ENCODE data around the gene CKAP5.

The CKAP5 gene

DNA sequence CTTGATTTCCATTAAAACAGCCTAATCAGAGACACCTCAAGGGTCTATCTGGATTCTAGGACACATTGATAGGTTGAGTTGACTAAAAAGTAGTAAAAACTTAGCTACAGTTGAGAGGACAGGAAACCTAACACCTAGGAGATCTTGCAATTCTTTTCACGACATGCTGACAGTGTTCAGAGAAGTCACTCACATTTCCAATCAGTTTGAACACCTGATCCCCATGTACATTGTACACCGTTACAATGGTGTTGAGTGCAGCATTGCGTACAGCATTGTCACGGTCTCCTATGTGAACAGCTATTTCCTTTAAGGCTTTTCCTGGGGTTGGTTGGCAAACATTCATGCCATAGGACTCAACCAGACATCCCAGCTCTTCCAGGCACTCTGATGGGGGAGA lies 84.3 kb downstream of the CKAP5 start:
- no peak for DNase-seq

DNA sequence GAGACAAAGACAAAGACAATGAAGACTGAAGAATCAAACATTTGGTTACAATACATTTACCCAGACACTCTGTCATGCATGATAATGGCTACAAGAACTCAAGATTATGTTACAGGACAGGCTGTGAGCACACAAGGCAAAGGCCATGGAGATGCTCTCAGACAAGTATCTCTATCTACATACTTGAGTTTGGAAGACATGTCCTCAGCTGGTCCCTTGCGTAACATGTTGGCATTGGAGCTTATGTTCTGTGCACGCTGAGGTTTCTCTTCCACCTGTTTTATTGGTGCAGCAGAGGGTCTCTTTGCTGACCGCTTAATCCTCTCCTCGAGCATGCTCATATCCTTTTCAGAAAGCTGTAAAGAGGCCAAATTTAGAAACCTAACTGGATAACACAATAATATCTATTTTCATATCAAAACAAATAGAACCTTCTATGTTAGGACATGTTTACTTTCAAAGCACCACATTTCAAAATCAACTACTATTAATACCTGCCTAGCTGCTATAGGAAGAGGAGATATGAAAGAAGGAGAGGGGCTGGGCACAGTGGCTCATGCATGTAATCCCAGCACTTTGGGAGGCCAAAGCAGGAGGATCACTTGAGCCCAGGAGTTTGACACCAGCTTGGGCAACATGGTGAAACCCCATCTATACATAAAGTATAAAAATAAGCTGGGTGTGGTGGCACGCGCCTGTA lies 85.5 kb downstream of the CKAP5 start:
- no peak for DNase-seq

- no peak for DNase-seq
Measured at GRCh38 chr11:46759196-46759595, 86.9 kb downstream of the CKAP5 start.

- DNase-seq: no peak
Measured at GRCh38 chr11:46755962-46756361, 90.1 kb downstream of the CKAP5 start.

DNA sequence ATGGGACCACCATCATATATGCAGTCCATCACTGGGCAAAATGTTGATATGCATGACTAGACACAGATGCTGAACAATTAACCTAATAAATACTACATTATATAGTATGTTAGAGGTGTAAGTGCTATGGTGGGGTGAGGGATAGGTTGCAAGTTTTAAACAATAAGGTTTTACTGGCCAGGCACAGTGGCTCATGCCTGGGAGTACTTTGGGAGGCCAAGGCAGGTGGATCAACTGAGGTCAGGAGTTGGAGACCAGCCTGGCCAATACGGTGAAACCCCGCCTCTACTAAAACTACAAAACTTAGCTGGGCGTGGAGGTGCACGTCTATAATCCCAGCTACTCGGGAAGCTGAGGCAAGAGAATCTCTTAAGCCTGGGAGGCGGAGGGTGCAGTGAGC lies 98.9 kb downstream of the CKAP5 start:
- no peak for DNase-seq

- DNase-seq: no peak
Measured at GRCh38 chr11:46745995-46746394, 100.1 kb downstream of the CKAP5 start.

DNA sequence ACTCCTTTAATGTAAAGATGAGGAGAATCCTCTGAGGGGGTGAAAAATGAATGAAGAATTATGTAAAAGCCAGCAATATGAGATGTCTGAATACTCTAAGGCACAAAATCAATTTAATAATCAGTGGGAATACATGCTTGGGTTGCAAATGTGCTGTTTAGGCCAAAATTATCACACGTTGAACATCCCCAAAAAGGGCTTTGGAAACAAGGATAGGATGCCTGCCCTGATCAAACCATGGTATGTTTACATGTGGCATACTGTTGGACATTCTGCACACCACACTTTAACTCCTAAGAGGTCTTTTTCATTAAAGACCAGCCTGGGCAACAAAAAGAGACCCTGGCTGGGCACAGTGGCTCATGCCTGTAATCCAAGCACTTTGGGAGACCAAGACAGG lies 100.8 kb downstream of the CKAP5 start:
- DNase-seq: no peak

- DNase-seq: peak; percentile 48
Measured at GRCh38 chr11:46743693-46744339, 102.3 kb downstream of the CKAP5 start.

DNA sequence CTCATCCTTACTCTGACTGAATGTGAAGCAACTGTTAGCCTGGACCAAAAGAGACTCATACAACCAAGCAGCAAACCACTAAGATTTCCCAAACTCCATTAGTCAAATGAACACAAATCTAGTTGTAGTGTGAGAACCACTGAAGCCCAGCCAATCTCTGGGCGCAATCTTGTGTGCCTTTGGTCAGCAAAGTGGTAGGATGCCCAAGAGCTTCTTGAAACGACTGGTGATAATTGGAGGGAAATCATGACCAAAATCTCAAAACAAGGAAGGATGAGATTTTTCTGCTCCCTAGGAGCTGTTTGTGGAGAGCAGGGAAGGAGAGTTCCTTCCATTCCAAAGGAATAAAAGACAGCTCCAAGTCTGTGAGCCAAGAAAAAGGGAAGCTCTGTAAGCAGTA lies 103.0 kb downstream of the CKAP5 start:
- DNase-seq: no peak

DNA sequence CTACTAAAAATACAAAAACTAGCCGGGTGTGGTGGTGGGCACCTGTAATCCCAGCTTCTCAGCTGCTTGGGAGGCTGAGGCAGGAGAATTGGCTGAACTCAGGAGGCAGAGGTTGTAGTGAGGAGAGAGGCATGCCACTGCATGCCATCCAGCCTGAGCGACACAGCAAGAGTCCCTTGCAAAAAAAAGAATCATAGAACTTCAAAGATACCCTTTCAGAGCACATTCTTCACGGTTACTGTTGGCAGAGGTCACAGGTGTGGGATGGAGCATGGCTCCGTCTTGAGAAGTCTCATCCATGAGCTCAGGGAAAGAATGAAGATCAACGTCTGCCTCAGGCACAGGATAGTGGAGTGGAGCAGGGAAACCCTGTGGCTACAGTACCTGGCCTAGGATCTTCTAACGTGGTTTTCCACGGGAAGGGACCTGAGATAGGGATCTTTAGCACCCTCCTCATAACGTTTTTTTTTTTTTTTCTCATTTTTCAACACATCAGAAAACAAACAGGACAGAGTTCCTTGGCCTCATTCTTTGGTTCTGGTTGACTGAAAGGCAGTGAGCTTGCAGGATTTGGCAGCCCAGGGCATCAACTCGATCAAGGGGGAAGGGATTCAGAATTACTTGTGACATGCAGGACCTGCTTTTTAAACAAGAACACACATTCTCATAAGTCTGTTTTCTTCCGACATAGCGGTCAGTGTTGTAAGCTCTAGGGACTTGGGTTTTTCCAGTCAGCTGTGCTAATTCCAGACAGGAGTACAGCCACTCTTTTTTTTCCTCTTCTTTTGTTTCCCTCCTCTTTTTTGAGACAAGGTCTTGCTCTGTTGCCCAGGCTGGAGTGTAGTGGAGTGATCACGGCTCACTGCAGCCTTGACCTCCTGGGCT lies 104.2 kb downstream of the CKAP5 start:
- no peak for DNase-seq

DNA sequence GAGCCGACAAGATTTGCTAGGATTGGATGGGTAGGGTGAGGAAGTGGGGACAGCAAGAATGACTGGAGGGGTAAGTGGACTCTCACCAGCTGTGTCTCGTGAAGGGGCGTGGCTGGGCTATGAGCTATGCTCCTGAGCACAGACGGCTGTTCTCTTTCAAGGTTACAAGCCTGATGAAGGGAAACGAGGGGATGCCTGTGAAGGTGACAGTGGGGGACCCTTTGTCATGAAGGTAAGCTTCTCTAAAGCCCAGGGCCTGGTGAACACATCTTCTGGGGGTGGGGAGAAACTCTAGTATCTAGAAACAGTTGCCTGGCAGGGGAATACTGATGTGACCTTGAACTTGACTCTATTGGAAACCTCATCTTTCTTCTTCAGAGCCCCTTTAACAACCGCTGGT lies 107.2 kb downstream of the CKAP5 start:
- peak; percentile 14 for DNase-seq

GRCh38 chr11:46737699-46738098 lies 108.4 kb downstream of the CKAP5 start:
- DNase-seq: no peak

DNA sequence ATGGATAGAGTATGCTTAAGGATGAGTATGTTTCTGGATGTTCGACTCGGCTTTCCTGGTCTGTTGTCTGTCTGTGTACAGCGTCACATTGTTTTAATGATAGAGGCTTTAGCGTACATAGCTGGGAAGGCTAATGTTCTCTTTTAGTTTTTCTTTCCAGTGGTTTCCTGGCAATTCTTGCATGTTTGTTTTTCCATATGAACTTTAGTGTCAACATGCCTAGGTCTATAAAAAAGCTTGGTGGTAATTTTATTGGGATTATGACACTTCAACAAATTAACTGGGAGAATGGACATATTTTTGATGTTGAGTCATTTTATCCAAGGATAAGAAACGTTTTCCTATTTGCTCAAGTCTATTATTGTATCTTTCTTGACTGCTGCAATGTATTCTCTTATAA lies 109.5 kb downstream of the CKAP5 start:
- no peak for DNase-seq

DNA sequence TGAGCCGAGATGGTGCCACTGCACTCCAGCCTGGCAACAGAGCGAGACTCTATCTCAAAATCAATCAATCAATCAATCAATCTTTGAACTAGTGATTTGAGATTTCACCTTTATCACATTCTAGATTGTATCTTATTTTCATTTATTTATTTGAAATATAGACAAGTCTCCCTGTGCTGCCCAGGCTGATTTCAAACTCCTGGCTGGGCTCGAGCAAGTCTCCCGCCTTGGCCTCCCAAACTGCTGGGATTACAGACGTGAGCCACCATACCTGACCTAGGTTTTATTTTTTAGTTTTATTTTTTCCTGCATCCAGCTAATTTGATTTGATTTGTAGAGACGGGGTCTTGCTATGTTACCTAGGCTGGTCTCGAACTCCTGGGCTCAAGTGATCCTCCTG lies 109.9 kb downstream of the CKAP5 start:
- DNase-seq: no peak

DNA sequence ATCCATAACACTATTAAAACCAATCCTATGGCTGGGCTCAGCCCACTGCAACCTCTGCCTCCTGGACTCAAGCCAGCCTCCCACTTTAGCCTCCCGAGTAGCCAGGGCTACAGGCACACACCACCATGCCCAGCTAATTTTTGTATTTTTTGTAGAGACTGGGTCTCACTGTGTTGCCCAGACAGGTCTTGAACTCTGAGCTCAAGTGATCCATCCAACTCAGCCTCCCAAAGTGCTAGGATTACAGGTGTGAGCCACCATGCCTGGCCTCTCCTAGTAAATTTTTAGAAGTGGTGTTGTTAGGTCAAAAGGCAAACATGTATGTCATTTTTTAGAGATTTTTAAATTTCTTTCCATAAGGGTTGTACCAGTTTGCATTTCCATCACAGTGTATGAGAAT lies 112.8 kb downstream of the CKAP5 start:
- DNase-seq: no peak

DNA sequence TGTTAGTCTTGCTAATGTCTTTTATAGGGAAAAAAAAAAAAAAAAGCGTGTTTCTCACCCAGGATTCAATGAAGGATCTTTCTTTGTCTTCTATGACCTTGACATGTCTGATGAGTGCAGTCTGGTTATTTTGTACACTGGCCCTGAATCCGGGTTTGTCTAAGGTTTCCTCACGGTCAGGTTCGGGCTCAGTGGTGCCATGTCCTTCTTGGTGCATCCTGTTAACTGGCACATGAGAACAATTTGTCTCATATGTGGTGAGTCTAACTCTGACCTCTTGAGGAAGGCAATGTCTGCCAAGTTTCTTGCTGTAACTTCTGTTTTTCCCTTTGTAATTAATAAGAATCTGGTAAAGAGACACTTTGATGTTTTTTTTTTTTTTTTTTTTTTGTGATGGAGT lies 114.5 kb downstream of the CKAP5 start:
- DNase-seq: no peak

DNA sequence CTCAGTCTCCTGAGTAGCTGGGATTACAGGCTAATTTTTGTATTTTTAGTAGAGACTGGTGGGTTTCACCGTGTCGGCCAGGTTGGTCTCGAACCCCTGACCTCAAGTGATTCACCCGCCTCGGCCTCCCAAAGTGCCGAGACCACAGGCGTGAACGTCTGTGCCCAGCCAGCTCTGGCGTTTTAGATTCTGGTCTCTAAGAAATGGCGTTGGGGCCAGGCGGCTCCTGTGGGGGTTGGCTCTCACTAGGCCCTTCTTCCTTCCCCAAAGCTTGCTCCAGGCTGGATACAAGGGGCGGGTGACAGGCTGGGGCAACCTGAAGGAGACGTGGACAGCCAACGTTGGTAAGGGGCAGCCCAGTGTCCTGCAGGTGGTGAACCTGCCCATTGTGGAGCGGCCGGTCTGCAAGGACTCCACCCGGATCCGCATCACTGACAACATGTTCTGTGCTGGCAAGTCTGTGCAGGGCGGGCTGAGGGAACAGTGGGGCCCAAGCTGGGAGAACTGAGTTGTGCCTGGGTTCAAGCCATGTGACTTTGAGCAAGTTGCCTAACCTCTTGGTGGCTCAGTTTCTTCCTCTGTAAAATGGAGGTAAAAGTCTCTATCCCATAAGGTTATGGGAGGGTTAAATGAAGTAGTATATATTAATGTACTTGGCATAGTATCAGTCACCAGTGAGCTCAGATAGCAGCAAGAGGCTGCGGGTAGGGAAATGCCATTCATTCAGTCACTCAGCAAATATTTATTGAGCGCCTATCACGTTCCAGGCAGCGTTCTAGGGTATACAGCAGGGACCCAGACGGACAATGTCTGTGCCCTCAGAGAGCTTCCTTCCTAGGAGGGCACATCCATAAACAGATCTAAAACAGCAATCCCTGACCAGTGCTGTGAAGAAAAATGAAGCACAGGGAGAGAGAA lies 116.7 kb downstream of the CKAP5 start:
- no peak for DNase-seq

DNA sequence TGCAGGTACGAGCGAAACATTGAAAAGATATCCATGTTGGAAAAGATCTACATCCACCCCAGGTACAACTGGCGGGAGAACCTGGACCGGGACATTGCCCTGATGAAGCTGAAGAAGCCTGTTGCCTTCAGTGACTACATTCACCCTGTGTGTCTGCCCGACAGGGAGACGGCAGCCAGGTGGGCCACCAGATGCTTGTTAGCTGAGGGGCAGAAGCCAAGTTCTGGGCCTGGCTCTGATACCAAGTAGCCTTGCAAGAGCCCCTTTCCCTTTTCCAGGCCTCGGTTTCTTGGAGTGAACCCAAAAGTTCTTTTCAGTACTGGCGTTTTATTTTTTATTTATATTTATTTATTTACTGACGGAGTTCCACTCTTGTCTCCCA lies 117.4 kb downstream of the CKAP5 start:
- DNase-seq: no peak

- no peak for DNase-seq
Measured at GRCh38 chr11:46727952-46728658, 118.0 kb downstream of the CKAP5 start.

- no peak for DNase-seq
Measured at GRCh38 chr11:46726206-46726862, 119.7 kb downstream of the CKAP5 start.

DNA sequence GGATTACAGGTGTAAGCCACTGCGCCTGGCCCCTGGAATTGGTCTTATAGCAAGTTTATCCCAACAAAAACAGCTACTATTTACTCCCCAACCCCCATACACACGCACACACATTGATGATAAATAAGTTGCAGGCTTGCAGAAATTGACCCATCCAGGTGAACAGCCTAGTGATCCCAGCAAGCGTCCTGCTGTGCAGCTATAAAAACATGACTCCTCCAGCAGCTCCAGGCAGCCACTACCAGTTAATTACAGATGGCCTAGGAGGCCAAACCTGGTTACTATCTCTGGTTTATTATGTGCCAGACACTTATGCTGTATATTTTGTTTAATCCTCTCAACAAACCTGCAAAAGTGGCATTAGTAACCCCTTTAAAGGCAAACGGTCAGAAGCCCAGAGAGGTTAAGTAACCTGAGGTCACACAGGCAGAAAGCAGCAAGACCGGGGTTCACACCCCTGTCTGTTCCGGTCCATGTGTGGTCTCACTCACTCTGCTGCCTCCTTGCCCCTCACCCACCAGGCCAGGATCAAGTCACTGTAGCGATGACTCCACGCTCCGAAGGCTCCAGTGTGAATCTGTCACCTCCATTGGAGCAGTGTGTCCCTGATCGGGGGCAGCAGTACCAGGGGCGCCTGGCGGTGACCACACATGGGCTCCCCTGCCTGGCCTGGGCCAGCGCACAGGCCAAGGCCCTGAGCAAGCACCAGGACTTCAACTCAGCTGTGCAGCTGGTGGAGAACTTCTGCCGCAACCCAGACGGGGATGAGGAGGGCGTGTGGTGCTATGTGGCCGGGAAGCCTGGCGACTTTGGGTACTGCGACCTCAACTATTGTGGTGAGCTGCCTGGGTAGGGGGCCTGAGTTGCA lies 120.5 kb downstream of the CKAP5 start:
- DNase-seq: peak; percentile 80

All from NCI-H69 (cell line).